Measurements from ENCODE around the gene DOCK8. TPM values are rescaled to one million over a fixed set of nuclear protein-coding genes. Genes with fewer than 3 reads are reported as not detected.

Gene DOCK8
- polyA plus RNA-seq, 2 of the 4 experiments (the other 2 are of a cell fraction): 0.27 to 0.68 TPM

GRCh38 chr9:250039-250438 lies 35.4 kb downstream of the DOCK8 start:
- DNase-seq (ENCODE audit: low read depth in 1 of 2, low spot score in 1 of 2) (no peak), ATAC-seq (no peak), FAIRE-seq (no peak)
- Histone ChIP-seq H3K4me2 (no peak overlapping the region), H3K4me1 (no peaks in the 10 kb centered on the region), H3K4me3 (no peak overlapping the region), H3K27ac (no peak overlapping the region), H3K9me3 (no peaks in the 10 kb centered on the region)
- ChIA-PET POLR2A (no interaction called here), CTCF (no interaction called here)
- no peak for TF ChIP-seq HOXB5 (CRISPR knock-in tag; IDR thresholded peaks at IDR 0.05)
- no peak for TF ChIP-seq FOXS1 (CRISPR knock-in tag; IDR thresholded peaks at IDR 0.05)
- no peak for TF ChIP-seq EHMT2 (IDR thresholded peaks at IDR 0.05; ENCODE audit: low read depth)
- TF ChIP-seq ZFP36 (IDR thresholded peaks at IDR 0.05; ENCODE audit: borderline replicate concordance, partially characterized antibody): no peak
- 52% methylated on average over 1 of the region's 1 CpG for WGBS (ENCODE audit: missing lambda C conversion rate)

- WGBS (ENCODE audit: missing lambda C conversion rate): 16% methylated on average over 5 of the region's 5 CpGs
- no peak for DNase-seq (ENCODE audit: low read depth in 1 of 2, low spot score in 1 of 2)
- Histone ChIP-seq H3K27ac (no peak overlapping the region), H3K4me1 (no peaks in the 10 kb centered on the region), H3K9me3 (no peaks in the 10 kb centered on the region), H3K4me3 (no peak overlapping the region), H3K4me2 (no peak overlapping the region)
- TF ChIP-seq SMC3 (IDR thresholded peaks at IDR 0.05): no peak
- TF ChIP-seq, protein P1, sequence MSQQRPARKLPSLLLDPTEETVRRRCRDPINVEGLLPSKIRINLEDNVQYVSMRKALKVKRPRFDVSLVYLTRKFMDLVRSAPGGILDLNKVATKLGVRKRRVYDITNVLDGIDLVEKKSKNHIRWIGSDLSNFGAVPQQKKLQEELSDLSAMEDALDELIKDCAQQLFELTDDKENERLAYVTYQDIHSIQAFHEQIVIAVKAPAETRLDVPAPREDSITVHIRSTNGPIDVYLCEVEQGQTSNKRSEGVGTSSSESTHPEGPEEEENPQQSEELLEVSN (IDR thresholded peaks at IDR 0.05; ENCODE audit: borderline replicate concordance, low read depth): no peak
- TF ChIP-seq CEBPB (IDR thresholded peaks at IDR 0.05): no peak
- TF ChIP-seq FOXS1 (CRISPR knock-in tag; IDR thresholded peaks at IDR 0.05): no peak
- TF ChIP-seq MYC (IDR thresholded peaks at IDR 0.05; ENCODE audit: borderline replicate concordance, low read length): no peak
- TF ChIP-seq JUNB (IDR thresholded peaks at IDR 0.05): no peak
- TF ChIP-seq, protein P2, sequence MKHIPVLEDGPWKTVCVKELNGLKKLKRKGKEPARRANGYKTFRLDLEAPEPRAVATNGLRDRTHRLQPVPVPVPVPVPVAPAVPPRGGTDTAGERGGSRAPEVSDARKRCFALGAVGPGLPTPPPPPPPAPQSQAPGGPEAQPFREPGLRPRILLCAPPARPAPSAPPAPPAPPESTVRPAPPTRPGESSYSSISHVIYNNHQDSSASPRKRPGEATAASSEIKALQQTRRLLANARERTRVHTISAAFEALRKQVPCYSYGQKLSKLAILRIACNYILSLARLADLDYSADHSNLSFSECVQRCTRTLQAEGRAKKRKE (CRISPR knock-in tag; IDR thresholded peaks at IDR 0.05; ENCODE audit: low read depth): no peak
- no peak for TF ChIP-seq KDM1A (IDR thresholded peaks at IDR 0.05; ENCODE audit: low read depth)
- TF ChIP-seq PHF8 (IDR thresholded peaks at IDR 0.05; ENCODE audit: borderline replicate concordance, low read depth): no peak
- TF ChIP-seq KDM5A (IDR thresholded peaks at IDR 0.05): no peak
- TF ChIP-seq HOXA7 (CRISPR knock-in tag; IDR thresholded peaks at IDR 0.05): no peak
- no peak for TF ChIP-seq POLR2A (IDR thresholded peaks at IDR 0.05; ENCODE audit: low read length)
- TF ChIP-seq, protein P3, sequence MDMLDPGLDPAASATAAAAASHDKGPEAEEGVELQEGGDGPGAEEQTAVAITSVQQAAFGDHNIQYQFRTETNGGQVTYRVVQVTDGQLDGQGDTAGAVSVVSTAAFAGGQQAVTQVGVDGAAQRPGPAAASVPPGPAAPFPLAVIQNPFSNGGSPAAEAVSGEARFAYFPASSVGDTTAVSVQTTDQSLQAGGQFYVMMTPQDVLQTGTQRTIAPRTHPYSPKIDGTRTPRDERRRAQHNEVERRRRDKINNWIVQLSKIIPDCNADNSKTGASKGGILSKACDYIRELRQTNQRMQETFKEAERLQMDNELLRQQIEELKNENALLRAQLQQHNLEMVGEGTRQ (IDR thresholded peaks at IDR 0.05): no peak
- no peak for TF ChIP-seq ZSCAN20 (CRISPR knock-in tag; IDR thresholded peaks at IDR 0.05)
- no peak for TF ChIP-seq TP53 (CRISPR knock-in tag; IDR thresholded peaks at IDR 0.05)
- no peak for ATAC-seq
- ChIA-PET CTCF (interaction anchor here (0.7 kb wide), 1 partner anchor 27 kb away, joined by 4 read pairs; no protein-coding TSS in a partner anchor), POLR2A (no interaction called here)
- no peak for FAIRE-seq
These were observed 36.0 kb downstream of the DOCK8 start for GRCh38 chr9:250625-251024.

DNA sequence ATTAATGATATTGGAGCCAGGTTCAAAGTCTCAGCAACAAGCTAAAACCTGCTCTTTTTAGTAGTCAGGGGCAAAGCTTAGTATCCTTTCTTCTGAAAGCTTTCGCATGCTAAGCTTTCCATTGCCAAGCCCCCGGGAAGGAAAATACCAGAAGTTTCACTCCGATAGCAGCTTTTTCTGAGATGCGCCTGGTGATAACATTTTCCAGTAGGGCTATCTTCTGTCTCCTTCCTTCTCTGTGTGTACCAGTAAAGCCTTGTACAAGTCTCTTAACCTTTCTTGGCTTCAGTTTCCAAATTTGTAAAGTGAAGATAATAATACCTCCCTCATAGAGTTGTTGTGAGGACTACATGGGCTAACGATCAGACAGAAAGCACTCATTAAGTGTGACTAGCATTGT lies 36.7 kb downstream of the DOCK8 start:
- 59% methylated on average over 5 of the region's 5 CpGs for WGBS (ENCODE audit: missing lambda C conversion rate)
- no peak for ATAC-seq
- no peak overlapping the region for H3K27ac ChIP-seq
- no peak for DNase-seq (ENCODE audit: low read depth in 1 of 2, low spot score in 1 of 2)
- POLR2A ChIA-PET: no interaction called here
- no peaks in the 10 kb centered on the region for H3K4me1 ChIP-seq
- CTCF ChIA-PET: interaction anchor here (0.7 kb wide), 1 partner anchor 26 kb away, joined by 4 read pairs; no protein-coding TSS in a partner anchor
- FAIRE-seq: no peak
- H3K4me3 ChIP-seq: no peak overlapping the region
- no peaks in the 10 kb centered on the region for H3K9me3 ChIP-seq
- TF ChIP-seq, protein P4, sequence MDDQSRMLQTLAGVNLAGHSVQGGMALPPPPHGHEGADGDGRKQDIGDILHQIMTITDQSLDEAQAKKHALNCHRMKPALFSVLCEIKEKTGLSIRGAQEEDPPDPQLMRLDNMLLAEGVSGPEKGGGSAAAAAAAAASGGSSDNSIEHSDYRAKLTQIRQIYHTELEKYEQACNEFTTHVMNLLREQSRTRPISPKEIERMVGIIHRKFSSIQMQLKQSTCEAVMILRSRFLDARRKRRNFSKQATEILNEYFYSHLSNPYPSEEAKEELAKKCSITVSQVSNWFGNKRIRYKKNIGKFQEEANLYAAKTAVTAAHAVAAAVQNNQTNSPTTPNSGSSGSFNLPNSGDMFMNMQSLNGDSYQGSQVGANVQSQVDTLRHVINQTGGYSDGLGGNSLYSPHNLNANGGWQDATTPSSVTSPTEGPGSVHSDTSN (IDR thresholded peaks at IDR 0.05): no peak
- no peak for TF ChIP-seq TP53 (CRISPR knock-in tag; IDR thresholded peaks at IDR 0.05)
- no peak for TF ChIP-seq POLR2AphosphoS2 (conservative IDR thresholded peaks at IDR 0.05; ENCODE audit: low read length)
- no peak for TF ChIP-seq NR3C1 (IDR thresholded peaks at IDR 0.05)
- no peak for TF ChIP-seq CBX8 (IDR thresholded peaks at IDR 0.05)
- TF ChIP-seq CTCF (IDR thresholded peaks at IDR 0.05): no peak
- TF ChIP-seq JUN (IDR thresholded peaks at IDR 0.05): no peak
- no peak for TF ChIP-seq EP300 (IDR thresholded peaks at IDR 0.05)
- no peak overlapping the region for H3K4me2 ChIP-seq
